Subcutaneous adipose tissue (tissue), 4 donors: ENCODE measurements around the gene GNG2. TPM values are rescaled to one million over a fixed set of nuclear protein-coding genes. Genes with fewer than 3 reads are reported as not detected.

ENCODE experiments used
- total RNA-seq, 4 donors: library from RNA; depleted of rRNA; stranded (reverse); fragments of >200 nt; gene quantifications; one replicate each; pipeline ENCODE4 v1.1.0, GENCODE V29; 2016
- TF ChIP-seq, protein P1 (sequence below): fragments of 450-650 bp; IDR thresholded peaks from one replicate; pipeline ENCODE4 v1.5.1; 2016; ENCODE audit warnings: low read depth, mild to moderate bottlenecking, control low read depth, antibody characterized with exemption, moderate library complexity

Gene GNG2
- total RNA-seq, 4 donors from 2014 or later: 54.8 to 130 (median 102) TPM

DNA sequence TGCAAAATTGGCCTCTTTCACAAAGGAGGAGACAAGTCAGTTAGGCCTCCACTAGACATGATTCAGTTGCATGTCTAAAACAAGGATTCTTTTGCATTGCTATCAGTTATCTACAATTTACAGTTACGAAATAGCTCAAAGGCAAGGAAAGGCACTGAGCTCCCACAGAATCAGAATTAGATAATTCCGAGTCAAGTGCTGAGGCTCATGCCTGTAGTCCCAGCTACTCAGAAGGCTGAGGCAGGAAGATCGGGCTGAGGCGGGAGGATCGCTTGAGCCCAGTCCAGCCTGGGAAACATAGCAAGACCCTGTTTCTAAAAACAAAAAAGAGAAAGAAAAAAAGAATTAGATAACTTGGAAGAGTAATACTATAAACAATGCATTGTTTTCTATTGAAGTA, 116.7 kb downstream of the GNG2 start:
- TF ChIP-seq, protein P1, sequence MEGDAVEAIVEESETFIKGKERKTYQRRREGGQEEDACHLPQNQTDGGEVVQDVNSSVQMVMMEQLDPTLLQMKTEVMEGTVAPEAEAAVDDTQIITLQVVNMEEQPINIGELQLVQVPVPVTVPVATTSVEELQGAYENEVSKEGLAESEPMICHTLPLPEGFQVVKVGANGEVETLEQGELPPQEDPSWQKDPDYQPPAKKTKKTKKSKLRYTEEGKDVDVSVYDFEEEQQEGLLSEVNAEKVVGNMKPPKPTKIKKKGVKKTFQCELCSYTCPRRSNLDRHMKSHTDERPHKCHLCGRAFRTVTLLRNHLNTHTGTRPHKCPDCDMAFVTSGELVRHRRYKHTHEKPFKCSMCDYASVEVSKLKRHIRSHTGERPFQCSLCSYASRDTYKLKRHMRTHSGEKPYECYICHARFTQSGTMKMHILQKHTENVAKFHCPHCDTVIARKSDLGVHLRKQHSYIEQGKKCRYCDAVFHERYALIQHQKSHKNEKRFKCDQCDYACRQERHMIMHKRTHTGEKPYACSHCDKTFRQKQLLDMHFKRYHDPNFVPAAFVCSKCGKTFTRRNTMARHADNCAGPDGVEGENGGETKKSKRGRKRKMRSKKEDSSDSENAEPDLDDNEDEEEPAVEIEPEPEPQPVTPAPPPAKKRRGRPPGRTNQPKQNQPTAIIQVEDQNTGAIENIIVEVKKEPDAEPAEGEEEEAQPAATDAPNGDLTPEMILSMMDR: no peak

DNA sequence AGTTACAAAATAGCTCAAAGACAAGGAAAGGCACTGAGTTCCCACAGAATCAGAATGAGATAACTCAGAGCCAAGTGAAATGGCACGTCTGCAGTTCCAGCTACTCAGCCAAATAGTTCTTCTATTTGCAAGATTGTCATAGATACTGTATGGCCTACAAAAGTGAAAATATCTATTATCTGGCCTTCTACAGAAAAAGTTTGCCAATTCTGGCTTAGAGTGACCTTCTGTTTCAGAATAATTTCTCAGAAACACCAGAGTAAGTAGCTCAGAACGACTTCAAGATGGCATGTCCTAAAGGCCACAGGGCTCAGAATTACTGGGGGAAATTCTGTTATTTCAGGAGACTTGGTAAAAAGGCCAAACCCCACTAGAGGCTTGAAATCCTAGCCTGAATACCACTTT, 118.3 kb downstream of the GNG2 start:
- TF ChIP-seq, protein P1: no peak

DNA sequence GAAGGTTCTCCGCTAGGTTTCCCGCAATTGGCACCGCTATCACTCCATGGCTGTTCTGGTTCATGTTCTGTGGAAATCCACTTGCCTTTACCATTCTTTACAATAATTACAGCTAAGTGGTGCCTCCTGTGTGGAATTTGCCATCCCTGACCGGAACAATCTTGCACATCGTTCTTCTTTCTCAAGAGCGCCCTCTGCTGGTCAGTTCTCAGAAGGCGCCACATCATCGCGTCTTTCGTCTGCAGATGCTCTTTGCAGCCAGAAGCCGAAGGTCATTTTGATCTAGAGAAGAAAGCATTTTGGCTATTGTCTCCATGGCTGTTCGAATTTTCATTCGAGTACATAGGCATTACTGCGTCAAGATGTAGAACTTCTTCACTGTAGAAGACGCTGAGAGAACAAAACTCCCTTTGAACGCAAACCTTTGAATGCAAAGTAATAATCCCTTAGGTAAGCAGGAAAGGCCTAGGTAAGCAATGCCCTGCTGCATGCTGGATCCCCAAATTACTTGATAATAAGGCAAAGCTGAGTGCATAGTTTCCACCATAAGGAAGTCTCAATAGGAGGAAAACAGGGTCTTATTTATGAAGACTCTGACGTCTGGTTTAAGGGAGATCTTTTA, 118.8 kb downstream of the GNG2 start:
- TF ChIP-seq, protein P1: no peak

GRCh38 chr14:51981218-51981854, 120.9 kb downstream of the GNG2 start:
- TF ChIP-seq, protein P1: no peak

GRCh38 chr14:51988221-51988620, 127.8 kb downstream of the GNG2 start:
- TF ChIP-seq, protein P1: no peak

- TF ChIP-seq, protein P1: no peak
Observed at GRCh38 chr14:51989293-51990234, 129.2 kb downstream of the GNG2 start, which contains the start of gene RTRAF. Gene RTRAF (plus strand): TSS chr14:51989546. CDS start chr14:51989640, 94 bp downstream.

DNA sequence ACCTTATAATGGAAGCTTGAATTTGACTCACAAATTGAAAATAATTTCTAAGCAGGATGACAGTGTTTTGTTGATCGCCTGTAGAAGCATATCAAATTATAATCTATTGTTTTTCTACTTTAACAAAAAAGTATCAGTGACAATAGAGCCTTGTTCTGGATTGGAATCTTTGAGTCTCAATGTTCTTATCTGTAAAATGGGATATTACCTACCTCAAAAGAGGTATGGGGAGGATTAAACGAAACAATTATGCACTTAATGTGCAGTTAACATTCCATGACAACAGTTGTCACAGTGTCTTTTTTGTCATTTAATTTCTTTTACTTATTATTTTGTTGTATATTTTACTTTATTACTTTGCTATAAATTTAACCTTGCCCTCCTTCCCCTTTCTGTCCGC, 130.1 kb downstream of the GNG2 start:
- TF ChIP-seq, protein P1: no peak
